Body of pancreas (tissue), 4 donors: Measurements from ENCODE around the gene SUPV3L1. TPM values are rescaled to one million over a fixed set of nuclear protein-coding genes. Genes with fewer than 3 reads are reported as not detected.

ENCODE experiments used
- ATAC-seq: fragments of 150-250 bp; one replicate; pipeline ENCODE4 v1.9.1; 2016
- DNase-seq, 4 donors: peaks; one replicate each; pipeline ENCODE4 v3.0.0-alpha.2; 2019
- H3K27ac ChIP-seq, 4 donors: fragments of 200-600 bp; sonication (generic); 1 replicate in 3 of 4; 2 replicates in 1 of 4; pipeline versions ENCODE4 v1.5.1 to v1.6.1; 2016 to 2019; ENCODE audit warnings: mild to moderate bottlenecking in 1 of 4, mixed read lengths in 1 of 4, moderate library complexity in 1 of 4
- H3K27me3 ChIP-seq, 2 donors: fragments of 200-600 bp; sonication (generic); one replicate each; pipeline ENCODE4 v1.6.0; 2016; ENCODE audit warnings: mild to moderate bottlenecking in 1 of 2
- H3K36me3 ChIP-seq, 2 donors: fragments of 200-600 bp; sonication (generic); replicated peaks in 1 of 2; 2 replicates each; pipeline ENCODE4 v1.5.1; 2016; ENCODE audit warnings: low read depth in 2 of 2; ENCODE audit not compliant: insufficient read depth in 1 of 2
- H3K4me1 ChIP-seq: fragments of 200-600 bp; sonication (generic); one replicate; pipeline ENCODE4 v1.6.0; 2016
- H3K4me3 ChIP-seq, 2 donors: fragments of 200-600 bp; sonication (generic); 1 replicate in 1 of 2; 2 replicates in 1 of 2; pipeline ENCODE4 v1.5.1; 2016 to 2019
- H3K9me3 ChIP-seq, 3 donors: fragments of 200-600 bp; sonication (generic); 1 replicate in 2 of 3; 2 replicates in 1 of 3; pipeline ENCODE4 v1.5.1; 2016
- CTCF ChIP-seq, 7 experiments: fragments of 450-650 bp in 4 of 7; fragments of 200-600 bp in 3 of 7; sonication (generic) in 3 of 7; IDR thresholded peaks; one replicate each; pipeline ENCODE4 v1.5.1; 2016 to 2019; ENCODE audit warnings: antibody characterized with exemption in 7 of 7
- POLR2A ChIP-seq, 3 donors: fragments of 450-650 bp; IDR thresholded peaks; one replicate each; pipeline ENCODE4 v1.6.1; 2016; ENCODE audit warnings: antibody characterized with exemption in 3 of 3, mild to moderate bottlenecking in 2 of 3
- WGBS, 2 donors: methylation state at CpG; one replicate each; pipeline ENCODE4 v1.1.5; 2017; 5-methylcytosine and 5-hydroxymethylcytosine counted together
- intact Hi-C: fragments of 100-400 bp; cut with DNase I; formaldehyde crosslinking; loops from one replicate; pipeline ENCODE4 v1.15.1; 2023
- total RNA-seq, 2 donors: library from RNA; depleted of rRNA; stranded (reverse); fragments of >200 nt; gene quantifications; one replicate each; pipeline ENCODE4 v1.1.0, GENCODE V29; 2016

SUPV3L1 gene
- total RNA-seq, 2 donors from 2014 or later, result 10.9 to 25.1 TPM

- Histone ChIP-seq H3K4me3 (no peak overlapping the region), H3K36me3 (peaks cover 0 to 1% of the 10 kb centered on the region in 2 donors), H3K4me1 (peaks cover 17% of the 10 kb centered on the region), H3K27me3 (no peaks in the 10 kb centered on the region), H3K9me3 (no peaks in the 10 kb centered on the region), H3K27ac (no peak overlapping the region)
- TF ChIP-seq CTCF (IDR thresholded peaks at IDR 0.05) (no peak), POLR2A (IDR thresholded peaks at IDR 0.05) (no peak)
- 55 to 74% methylated on average over 2 of the region's 2 CpGs for WGBS, 2 donors
- DNase-seq (no peak), ATAC-seq (no peak)
- intact Hi-C loops, result no loop called here
Measured at GRCh38 chr10:69176823-69177222, 3.2 kb upstream of the SUPV3L1 start.

GRCh38 chr10:69179089-69179742 lies 818 bp upstream of the SUPV3L1 start:
- H3K27me3 ChIP-seq, result no peaks in the 10 kb centered on the region
- DNase-seq, result peak in 2 of 4 donors; percentile 15 to 28
- peak overlapping the region; percentile 85 to 98 (median 94) for H3K27ac ChIP-seq
- H3K36me3 ChIP-seq, result no peaks in the 10 kb centered on the region
- 27 to 36% methylated on average over 18 to 21 of the region's 21 CpGs for WGBS, 2 donors
- peaks cover 23% of the 10 kb centered on the region for H3K4me1 ChIP-seq
- TF ChIP-seq CTCF (IDR thresholded peaks at IDR 0.05) (no peak), POLR2A (IDR thresholded peaks at IDR 0.05) (no peak)
- intact Hi-C loops, result no loop called here
- H3K9me3 ChIP-seq, result no peaks in the 10 kb centered on the region
- peak overlapping the region in 1 of 2 donors; percentile 89 for H3K4me3 ChIP-seq
- peak; percentile 19 for ATAC-seq

- peak overlapping the region; percentile 89 to 90 for H3K4me3 ChIP-seq
- TF ChIP-seq CTCF (IDR thresholded peaks at IDR 0.05) (no peak), POLR2A (IDR thresholded peaks at IDR 0.05) (no peak)
- WGBS, 2 donors, result 1 to 2% methylated on average over 21 to 29 of the region's 29 CpGs
- no peaks in the 10 kb centered on the region for H3K36me3 ChIP-seq
- H3K9me3 ChIP-seq, result no peaks in the 10 kb centered on the region
- intact Hi-C loops, result no loop called here
- peaks cover 23% of the 10 kb centered on the region for H3K4me1 ChIP-seq
- no peak for DNase-seq
- peak overlapping the region; percentile 85 to 98 (median 94) for H3K27ac ChIP-seq
- no peaks in the 10 kb centered on the region for H3K27me3 ChIP-seq
- ATAC-seq, result no peak
Measured at GRCh38 chr10:69180525-69181204, 631 bp downstream of the SUPV3L1 start.

GRCh38 chr10:69181433-69181832 lies 1.4 kb downstream of the SUPV3L1 start:
- peaks cover 23% of the 10 kb centered on the region for H3K4me1 ChIP-seq
- no peaks in the 10 kb centered on the region for H3K27me3 ChIP-seq
- WGBS, 2 donors, result 29 to 48% methylated on average over 1 of the region's 1 CpG
- H3K4me3 ChIP-seq, result peak overlapping the region in 1 of 2 donors; percentile 89
- intact Hi-C loops, result no loop called here
- DNase-seq (no peak), ATAC-seq (no peak)
- no peak for TF ChIP-seq CTCF (IDR thresholded peaks at IDR 0.05)
- no peak for TF ChIP-seq POLR2A (IDR thresholded peaks at IDR 0.05)
- H3K27ac ChIP-seq, result no peak overlapping the region
- H3K36me3 ChIP-seq, result peaks cover 0 to 2% of the 10 kb centered on the region in 2 donors
- H3K9me3 ChIP-seq, result no peaks in the 10 kb centered on the region
